Measurements from ENCODE around the gene ZNF180.
"Not testable (repeated sequence)": the region's sequence is repeated elsewhere in the genome, so short reads cannot be mapped to it uniquely, and the experiment has no call there.

ZNF180 gene

DNA sequence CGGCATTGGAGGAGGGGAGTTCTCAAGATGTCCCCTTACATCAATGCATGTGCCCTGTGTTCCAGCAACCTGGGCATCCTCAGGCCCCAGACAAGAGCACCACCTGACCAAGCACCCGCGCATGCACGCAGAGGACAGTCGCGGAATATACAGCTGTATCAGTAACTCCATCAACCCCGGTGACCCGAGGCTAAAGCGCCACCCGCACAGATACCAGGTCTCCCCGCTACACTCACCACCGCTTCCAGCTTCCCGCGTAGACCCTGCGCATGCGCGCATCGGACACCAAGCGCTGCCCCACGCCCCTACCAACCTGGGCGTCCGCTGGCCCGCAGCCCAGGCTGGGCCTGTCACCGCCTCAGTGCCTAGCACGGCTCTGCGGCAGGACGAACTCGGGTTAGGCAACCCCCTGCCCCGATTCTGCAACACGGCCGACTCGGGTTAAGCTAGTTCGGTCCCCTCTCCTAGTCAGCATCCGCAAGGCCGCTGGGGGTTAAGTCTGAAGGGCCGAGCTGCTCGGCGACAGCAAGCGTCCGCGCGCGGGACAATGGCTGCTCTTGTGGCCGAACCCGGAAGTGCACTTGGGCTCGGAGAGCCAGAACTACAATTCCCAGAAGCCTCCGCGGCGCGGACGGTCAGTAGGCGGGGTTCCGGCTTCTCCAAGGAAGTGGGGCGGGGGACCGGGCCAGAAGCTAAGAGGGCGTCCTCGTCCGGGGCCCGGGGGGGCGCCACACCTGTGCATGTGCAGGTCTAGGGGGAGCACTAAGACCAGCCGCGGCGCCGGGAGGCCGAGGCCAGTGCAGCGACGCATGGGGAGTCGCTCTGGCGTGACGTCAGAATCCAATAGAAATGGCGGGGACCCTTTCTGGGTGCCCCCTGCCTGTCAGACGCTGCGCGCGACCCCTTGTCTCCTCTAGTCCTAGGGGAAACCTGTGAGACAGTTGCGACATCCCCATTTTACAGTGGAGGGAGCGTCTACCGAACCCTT is at the start of gene ZNF180:
TSS of gene ZNF180 (minus strand) at position 561 of the 988 bp plus-strand sequence. CDS start 3,188 bp downstream, outside the sequence.
- DNase-seq (ENCODE audit: low read depth in 2 of 2): peak; percentile 89 to 95

- DNase-seq (ENCODE audit: low read depth in 2 of 2): no peak
Measured at GRCh38 chr19:44549507-44549906, 49.2 kb upstream of the ZNF180 start.

GRCh38 chr19:44548736-44549135 is 48.4 kb upstream of the ZNF180 start:
- DNase-seq (ENCODE audit: low read depth in 2 of 2): no peak

DNA sequence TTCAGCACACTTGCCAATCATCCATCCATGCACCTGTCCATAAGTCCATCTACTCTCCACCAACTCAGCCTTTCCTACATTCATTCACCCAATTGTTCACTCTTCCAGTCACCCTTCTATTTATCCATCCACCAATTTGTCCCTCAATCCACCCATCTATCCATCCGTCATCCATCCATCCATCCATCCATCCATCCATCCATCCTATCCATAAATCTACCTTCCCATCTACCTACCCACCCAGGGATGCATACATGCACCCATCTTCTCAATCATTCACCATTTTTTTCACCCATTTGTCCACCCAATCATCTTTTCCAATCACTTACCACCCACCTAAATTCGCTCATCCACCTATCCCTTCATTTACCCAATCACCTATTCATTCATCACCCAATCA is 43.7 kb upstream of the ZNF180 start:
- no peak for DNase-seq (ENCODE audit: low read depth in 2 of 2)

DNA sequence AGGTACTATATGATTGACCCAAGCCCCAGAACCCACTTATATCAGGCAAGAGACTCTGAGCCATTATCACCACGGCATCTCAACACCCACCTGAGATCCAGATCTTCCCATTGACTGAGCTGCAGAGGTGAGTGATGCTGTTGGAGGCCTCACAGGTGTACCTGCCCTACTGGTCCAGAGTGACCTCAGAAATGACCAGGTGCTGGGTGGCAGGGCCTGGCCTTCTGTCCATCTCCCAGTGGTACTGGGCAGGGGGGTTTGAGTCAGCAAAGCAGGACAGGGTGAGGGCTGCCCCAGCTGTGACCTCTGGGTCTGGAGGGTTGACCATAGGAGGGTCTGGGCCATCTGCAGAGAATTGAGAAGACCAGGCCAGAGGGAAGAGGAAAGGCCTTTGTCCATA is 42.3 kb upstream of the ZNF180 start:
- no peak for DNase-seq (ENCODE audit: low read depth in 2 of 2)

DNA sequence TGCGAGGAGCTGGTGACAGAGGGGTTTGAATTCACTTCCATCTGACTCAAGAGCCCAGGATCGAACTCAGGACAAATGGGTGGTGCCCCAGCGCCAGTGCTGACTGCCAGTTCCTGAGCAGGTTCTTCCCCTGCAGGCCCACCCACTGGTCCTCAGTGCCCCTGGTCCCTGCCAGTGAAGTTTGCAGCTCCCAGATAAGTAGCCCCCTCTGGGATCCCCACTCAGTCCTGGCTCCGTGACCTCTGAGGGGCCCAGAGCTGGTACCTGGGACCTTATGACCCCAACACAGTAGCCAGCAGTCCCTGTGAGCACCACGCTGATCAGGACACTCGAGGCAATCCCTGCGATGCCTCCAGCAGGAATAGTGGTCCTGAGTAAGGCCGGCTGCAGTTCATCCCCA is 40.4 kb upstream of the ZNF180 start:
- no peak for DNase-seq (ENCODE audit: low read depth in 2 of 2)

DNA sequence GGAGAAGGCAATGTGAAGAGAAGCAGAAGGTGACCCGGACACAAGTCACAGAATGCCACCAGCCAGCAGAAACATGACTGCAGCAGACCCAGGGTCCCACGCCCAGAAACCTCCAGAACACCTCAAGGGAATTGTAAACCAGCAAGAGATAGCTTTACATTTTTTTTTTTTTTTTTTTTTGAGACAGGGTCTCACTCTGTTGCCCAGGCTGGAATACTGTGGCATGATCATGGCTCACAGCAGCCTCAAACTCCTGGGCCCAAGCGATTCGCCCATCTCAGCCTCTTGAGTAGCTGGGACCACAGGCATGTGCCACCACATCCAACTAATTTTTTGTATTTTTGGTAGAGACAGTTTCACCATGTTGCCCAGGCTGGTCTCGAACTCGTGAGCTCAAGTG is 39.7 kb upstream of the ZNF180 start:
- DNase-seq (ENCODE audit: low read depth in 2 of 2): no peak

- no peak for DNase-seq (ENCODE audit: low read depth in 2 of 2)
Measured at GRCh38 chr19:44539236-44539826, 39.0 kb upstream of the ZNF180 start.

GRCh38 chr19:44535361-44535760 is 35.0 kb upstream of the ZNF180 start:
- DNase-seq (ENCODE audit: low read depth in 2 of 2): not testable (repeated sequence)

DNA sequence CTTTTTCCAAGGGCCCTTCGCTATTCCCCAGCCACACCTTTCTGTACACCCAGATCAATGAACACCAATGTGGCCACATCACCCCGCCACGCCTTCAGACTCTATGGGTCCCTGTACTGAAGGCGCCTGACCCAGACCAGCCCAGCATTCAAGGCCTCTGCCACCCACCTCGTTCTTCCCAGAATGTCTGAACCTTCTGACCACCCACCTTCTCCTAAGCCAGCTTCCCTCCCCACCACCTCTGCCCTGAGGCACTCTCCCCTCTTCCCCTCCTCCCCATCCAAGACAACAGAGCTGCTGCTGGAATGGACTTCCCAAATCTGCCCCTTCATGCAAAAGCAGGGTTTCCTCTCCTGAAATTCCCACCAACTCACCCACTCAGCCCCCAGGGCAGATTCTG is 32.5 kb upstream of the ZNF180 start:
- no peak for DNase-seq (ENCODE audit: low read depth in 2 of 2)

DNA sequence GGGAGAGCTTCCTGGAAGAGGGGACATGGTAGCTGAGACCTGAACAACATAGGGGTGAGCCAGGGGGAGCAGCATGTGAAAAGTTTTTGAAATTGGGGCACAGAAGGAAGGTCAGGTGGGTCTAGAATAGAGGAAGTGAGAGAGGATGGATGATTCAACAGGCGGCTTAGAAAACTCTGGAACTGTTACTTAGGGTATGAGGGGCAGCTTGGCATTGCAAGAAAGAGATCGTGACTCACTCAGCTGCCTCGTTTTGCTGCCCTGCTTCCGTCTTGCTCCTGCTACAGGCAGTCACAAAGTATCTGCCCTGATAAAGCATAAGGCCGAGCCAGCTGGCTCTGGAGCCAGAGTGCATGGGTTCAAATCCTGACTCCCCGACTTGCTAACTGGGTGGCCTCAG is 30.5 kb upstream of the ZNF180 start:
- DNase-seq (ENCODE audit: low read depth in 2 of 2): no peak

- DNase-seq (ENCODE audit: low read depth in 2 of 2): no peak
Measured at GRCh38 chr19:44529536-44529935, 29.2 kb upstream of the ZNF180 start, which contains the start of gene CEACAM20. CEACAM20 (minus strand) TSS chr19:44529675; CDS start chr19:44529509, 166 bp downstream.

GRCh38 chr19:44527554-44527953 is 27.2 kb upstream of the ZNF180 start:
- no peak for DNase-seq (ENCODE audit: low read depth in 2 of 2)

GRCh38 chr19:44525721-44526430 is 25.6 kb upstream of the ZNF180 start:
- no peak for DNase-seq (ENCODE audit: low read depth in 2 of 2)

GRCh38 chr19:44521370-44521769 is 21.0 kb upstream of the ZNF180 start:
- no peak for DNase-seq (ENCODE audit: low read depth in 2 of 2)

GRCh38 chr19:44517146-44517545 is 16.8 kb upstream of the ZNF180 start:
- no peak for DNase-seq (ENCODE audit: low read depth in 2 of 2)

GRCh38 chr19:44515907-44516306 is 15.6 kb upstream of the ZNF180 start:
- DNase-seq (ENCODE audit: low read depth in 2 of 2): no peak

GRCh38 chr19:44515031-44515430 is 14.7 kb upstream of the ZNF180 start:
- DNase-seq (ENCODE audit: low read depth in 2 of 2): no peak

- peak; percentile 27 to 37 for DNase-seq (ENCODE audit: low read depth in 2 of 2)
Measured at GRCh38 chr19:44512326-44513298, 12.3 kb upstream of the ZNF180 start.

GRCh38 chr19:44509478-44509877 is 9.2 kb upstream of the ZNF180 start:
- DNase-seq (ENCODE audit: low read depth in 2 of 2): no peak

DNA sequence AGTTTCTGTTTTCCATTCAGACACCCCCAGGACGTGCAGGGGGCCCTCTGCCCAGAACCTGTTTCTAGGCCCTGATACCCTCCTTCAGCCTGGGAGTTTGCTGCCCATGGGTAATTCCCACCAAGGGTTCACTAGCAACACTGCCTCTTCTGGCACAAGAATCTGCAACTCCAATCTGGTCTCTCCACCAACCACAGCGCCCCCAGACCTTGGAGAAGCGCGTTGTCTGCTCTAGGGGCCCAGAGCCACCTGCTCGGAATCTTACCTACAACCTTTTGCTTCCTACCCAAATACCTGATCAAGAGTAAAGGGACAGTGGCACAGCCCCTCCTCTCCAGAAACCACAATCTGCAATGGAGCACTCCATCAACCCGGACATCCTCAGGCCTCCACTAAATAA is 763 bp downstream of the ZNF180 start:
- no peak for DNase-seq (ENCODE audit: low read depth in 2 of 2)

Measured in stimulated activated CD8-positive, alpha-beta memory T cell treated with anti-CD3 and anti-CD28 coated beads, Interleukin-2, amount 100 ng/mL, for 48 hours (primary cell).